H1 (cell line): Measurements from ENCODE around the gene GALE.

Experiments used
- CREB1 ChIP-seq: IDR thresholded peaks from 2 replicates; pipeline ENCODE4 v1.6.1; 2012; ENCODE audit warnings: inconsistent platforms
- JUND ChIP-seq: IDR thresholded peaks from 2 replicates; pipeline ENCODE4 v1.6.1; 2011; ENCODE audit warnings: mild to moderate bottlenecking, improper control_type of control experiment, low read length
- POLR2A ChIP-seq, 2 experiments: IDR thresholded peaks; 1 replicate in 1 of 2; 2 replicates in 1 of 2; pipeline ENCODE4 v1.6.1; 2011; ENCODE audit warnings: low read depth in 2 of 2, low read length in 2 of 2, mild to moderate bottlenecking in 2 of 2; ENCODE audit errors: control extremely low read depth in 1 of 2
- RAD21 ChIP-seq, 2 experiments: IDR thresholded peaks in 1 of 2; conservative IDR thresholded peaks in 1 of 2; 2 replicates each; pipeline ENCODE4 v1.6.1; 2011; ENCODE audit warnings: low read depth in 2 of 2, low read length in 2 of 2, improper control_type of control experiment in 1 of 2, inconsistent platforms in 1 of 2, mild to moderate bottlenecking in 1 of 2, moderate library complexity in 1 of 2
- RXRA ChIP-seq: IDR thresholded peaks from 2 replicates; pipeline ENCODE4 v1.6.1; 2011; ENCODE audit warnings: low read depth, mild to moderate bottlenecking, low read length, moderate library complexity; ENCODE audit not compliant: insufficient read depth
- TF ChIP-seq, protein P1 (sequence below), 3 experiments: IDR thresholded peaks; 1 replicate in 2 of 3; 2 replicates in 1 of 3; pipeline versions ENCODE4 v1.5.1 to v1.6.1; 2011; ENCODE audit warnings: low read length in 3 of 3, mild to moderate bottlenecking in 3 of 3, inconsistent platforms in 2 of 3, low read depth in 1 of 3, moderate library complexity in 1 of 3; ENCODE audit not compliant: insufficient read depth in 1 of 3; ENCODE audit errors: control extremely low read depth in 1 of 3

DNA sequence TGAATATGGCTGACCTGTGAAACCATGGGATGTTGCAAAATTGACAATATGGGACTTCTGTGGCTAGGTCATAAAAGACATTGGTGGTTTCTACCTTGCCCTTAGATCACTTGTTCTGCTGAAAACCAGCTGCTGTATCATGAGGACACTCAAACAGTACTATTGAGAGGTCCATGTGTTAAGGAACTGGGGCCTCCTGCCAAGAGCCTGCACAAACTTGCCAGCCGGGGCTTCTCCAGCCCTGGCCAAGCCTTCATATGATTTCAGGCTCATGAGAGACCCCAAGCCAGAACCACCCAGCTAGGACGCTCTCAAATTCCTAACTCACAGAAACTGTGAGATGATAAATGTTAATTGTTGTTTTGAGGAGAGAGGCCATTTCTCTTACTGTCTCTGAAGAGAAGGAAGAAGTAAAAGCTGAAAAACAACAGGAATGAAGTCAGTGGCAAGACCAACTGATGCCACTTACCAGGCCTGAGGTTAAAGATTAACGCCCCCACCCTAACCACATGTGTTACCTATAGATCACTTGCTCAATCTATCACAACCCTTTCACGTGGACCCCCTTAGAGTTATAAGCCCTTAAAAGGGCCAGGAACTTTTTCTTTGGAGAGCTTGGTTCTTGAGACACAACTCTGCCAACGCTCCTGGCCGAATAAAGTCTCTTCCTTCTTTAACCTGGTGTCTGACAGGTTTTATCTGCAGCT lies 26.2 kb downstream of the GALE start:
- no peak for TF ChIP-seq RAD21 (IDR thresholded peaks at IDR 0.05 in 1 of 2, conservative IDR thresholded peaks at IDR 0.05 in 1 of 2; ENCODE audit: low read depth in 2 of 2, low read length in 2 of 2)
- no peak for TF ChIP-seq RXRA
- TF ChIP-seq CREB1: no peak
- TF ChIP-seq, protein P1, sequence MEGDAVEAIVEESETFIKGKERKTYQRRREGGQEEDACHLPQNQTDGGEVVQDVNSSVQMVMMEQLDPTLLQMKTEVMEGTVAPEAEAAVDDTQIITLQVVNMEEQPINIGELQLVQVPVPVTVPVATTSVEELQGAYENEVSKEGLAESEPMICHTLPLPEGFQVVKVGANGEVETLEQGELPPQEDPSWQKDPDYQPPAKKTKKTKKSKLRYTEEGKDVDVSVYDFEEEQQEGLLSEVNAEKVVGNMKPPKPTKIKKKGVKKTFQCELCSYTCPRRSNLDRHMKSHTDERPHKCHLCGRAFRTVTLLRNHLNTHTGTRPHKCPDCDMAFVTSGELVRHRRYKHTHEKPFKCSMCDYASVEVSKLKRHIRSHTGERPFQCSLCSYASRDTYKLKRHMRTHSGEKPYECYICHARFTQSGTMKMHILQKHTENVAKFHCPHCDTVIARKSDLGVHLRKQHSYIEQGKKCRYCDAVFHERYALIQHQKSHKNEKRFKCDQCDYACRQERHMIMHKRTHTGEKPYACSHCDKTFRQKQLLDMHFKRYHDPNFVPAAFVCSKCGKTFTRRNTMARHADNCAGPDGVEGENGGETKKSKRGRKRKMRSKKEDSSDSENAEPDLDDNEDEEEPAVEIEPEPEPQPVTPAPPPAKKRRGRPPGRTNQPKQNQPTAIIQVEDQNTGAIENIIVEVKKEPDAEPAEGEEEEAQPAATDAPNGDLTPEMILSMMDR (IDR thresholded peaks at IDR 0.05; ENCODE audit: control extremely low read depth in 1 of 3, insufficient read depth in 1 of 3, low read depth in 1 of 3, low read length in 3 of 3): no peak
- TF ChIP-seq POLR2A (IDR thresholded peaks at IDR 0.05; ENCODE audit: control extremely low read depth in 1 of 2, low read depth in 2 of 2, low read length in 2 of 2): no peak
- no peak for TF ChIP-seq JUND
